Activated T-cell treated with anti-CD3 and anti-CD28 coated beads, Interleukin-2, amount 50 U/mL, for 24 hours (primary cell): ENCODE results near the gene CLIC5.
A peak's percentile ranks its signal among the peaks of the same experiment; 100 is the strongest.

Experiments used
- DNase-seq: peaks from one replicate; pipeline ENCODE4 v3.0.0-alpha.2; 2020
- H3K27ac Mint-ChIP-seq: 2 replicates; pipeline ENCODE4 v1.8.0; 2020; ENCODE audit warnings: mild to moderate bottlenecking, mixed read lengths
- H3K27me3 Mint-ChIP-seq: 2 replicates; pipeline ENCODE4 v1.8.0; 2020; ENCODE audit warnings: mixed read lengths
- H3K36me3 Mint-ChIP-seq: 2 replicates; pipeline ENCODE4 v1.8.0; 2020; ENCODE audit warnings: low read depth, mixed read lengths
- H3K4me1 Mint-ChIP-seq: 2 replicates; pipeline ENCODE4 v1.8.0; 2020; ENCODE audit warnings: low read depth, mixed read lengths
- H3K4me3 Mint-ChIP-seq: 2 replicates; pipeline ENCODE4 v1.8.0; 2020; ENCODE audit warnings: mild to moderate bottlenecking, moderate library complexity, mixed read lengths
- H3K9me3 Mint-ChIP-seq: 2 replicates; pipeline ENCODE4 v1.8.0; 2020; ENCODE audit warnings: mixed read lengths

The CLIC5 gene

GRCh38 chr6:46015119-46015968 lies at the start of gene CLIC5:
Gene CLIC5 (minus strand): TSS chr6:46015860. CDS start chr6:46015542, 318 bp downstream.
- Mint-ChIP-seq H3K36me3 (no peaks in the 10 kb centered on the region), H3K9me3 (no peaks in the 10 kb centered on the region), H3K4me1 (peaks cover 52% of the 10 kb centered on the region), H3K27ac (peak within 1 kb of the TSS; percentile 73), H3K27me3 (peaks cover 23% of the 10 kb centered on the region), H3K4me3 (peak within 1 kb of the TSS; percentile 76)
- peak; percentile 58 for DNase-seq

GRCh38 chr6:46062991-46063390 lies 47.3 kb upstream of the CLIC5 start:
- Mint-ChIP-seq H3K27ac (no peak overlapping the region), H3K27me3 (peaks cover 26% of the 10 kb centered on the region), H3K4me1 (no peaks in the 10 kb centered on the region), H3K9me3 (peaks cover 2% of the 10 kb centered on the region), H3K4me3 (no peak overlapping the region), H3K36me3 (no peaks in the 10 kb centered on the region)
- DNase-seq, result no peak

GRCh38 chr6:46062312-46062711 lies 46.7 kb upstream of the CLIC5 start:
- no peaks in the 10 kb centered on the region for H3K4me1 Mint-ChIP-seq
- no peak overlapping the region for H3K4me3 Mint-ChIP-seq
- no peak overlapping the region for H3K27ac Mint-ChIP-seq

GRCh38 chr6:46061497-46061896 lies 45.8 kb upstream of the CLIC5 start:
- Mint-ChIP-seq H3K27ac (no peak overlapping the region), H3K4me3 (no peak overlapping the region), H3K36me3 (no peaks in the 10 kb centered on the region), H3K27me3 (peaks cover 36% of the 10 kb centered on the region), H3K4me1 (no peaks in the 10 kb centered on the region), H3K9me3 (peaks cover 2% of the 10 kb centered on the region)
- DNase-seq, result no peak

More at GRCh38 chr6:46062312-46062711, 46.7 kb upstream of the CLIC5 start:
- H3K9me3 Mint-ChIP-seq, result peaks cover 2% of the 10 kb centered on the region
- no peaks in the 10 kb centered on the region for H3K36me3 Mint-ChIP-seq
- DNase-seq, result no peak
- H3K27me3 Mint-ChIP-seq, result peaks cover 33% of the 10 kb centered on the region

- H3K36me3 Mint-ChIP-seq, result no peaks in the 10 kb centered on the region
- peaks cover 2% of the 10 kb centered on the region for H3K9me3 Mint-ChIP-seq
- no peak for DNase-seq
- H3K27ac Mint-ChIP-seq, result no peak overlapping the region
- H3K4me3 Mint-ChIP-seq, result no peak overlapping the region
- no peaks in the 10 kb centered on the region for H3K4me1 Mint-ChIP-seq
- H3K27me3 Mint-ChIP-seq, result peaks cover 35% of the 10 kb centered on the region
These were observed 43.9 kb upstream of the CLIC5 start for GRCh38 chr6:46059608-46060007.

GRCh38 chr6:46058951-46059350 lies 43.3 kb upstream of the CLIC5 start:
- Mint-ChIP-seq H3K9me3 (peaks cover 2% of the 10 kb centered on the region), H3K4me1 (peaks cover 3% of the 10 kb centered on the region), H3K27ac (no peak overlapping the region), H3K36me3 (no peaks in the 10 kb centered on the region), H3K27me3 (peaks cover 35% of the 10 kb centered on the region), H3K4me3 (no peak overlapping the region)
- no peak for DNase-seq

GRCh38 chr6:46057792-46058191 lies 42.1 kb upstream of the CLIC5 start:
- peaks cover 26% of the 10 kb centered on the region for H3K27me3 Mint-ChIP-seq
- H3K4me1 Mint-ChIP-seq, result peaks cover 14% of the 10 kb centered on the region
- H3K4me3 Mint-ChIP-seq, result no peak overlapping the region
- no peak for DNase-seq
- no peaks in the 10 kb centered on the region for H3K36me3 Mint-ChIP-seq
- no peaks in the 10 kb centered on the region for H3K9me3 Mint-ChIP-seq
- H3K27ac Mint-ChIP-seq, result no peak overlapping the region

GRCh38 chr6:46056906-46057529 lies 41.4 kb upstream of the CLIC5 start:
- Mint-ChIP-seq H3K4me3 (no peak overlapping the region), H3K4me1 (peaks cover 18% of the 10 kb centered on the region), H3K36me3 (no peaks in the 10 kb centered on the region), H3K9me3 (no peaks in the 10 kb centered on the region), H3K27ac (no peak overlapping the region), H3K27me3 (peaks cover 26% of the 10 kb centered on the region)
- no peak for DNase-seq

- H3K27me3 Mint-ChIP-seq, result peaks cover 23% of the 10 kb centered on the region
- H3K27ac Mint-ChIP-seq, result no peak overlapping the region
- H3K36me3 Mint-ChIP-seq, result no peaks in the 10 kb centered on the region
- H3K9me3 Mint-ChIP-seq, result no peaks in the 10 kb centered on the region
- peaks cover 27% of the 10 kb centered on the region for H3K4me1 Mint-ChIP-seq
- H3K4me3 Mint-ChIP-seq, result no peak overlapping the region
- no peak for DNase-seq
These were observed 38.9 kb upstream of the CLIC5 start for GRCh38 chr6:46054516-46054915.

GRCh38 chr6:46053039-46053933 lies 37.6 kb upstream of the CLIC5 start:
- Mint-ChIP-seq H3K9me3 (no peaks in the 10 kb centered on the region), H3K4me3 (no peak overlapping the region), H3K27ac (peak overlapping the region; percentile 80), H3K36me3 (no peaks in the 10 kb centered on the region), H3K4me1 (peaks cover 27% of the 10 kb centered on the region), H3K27me3 (peaks cover 23% of the 10 kb centered on the region)
- DNase-seq, result no peak

- Mint-ChIP-seq H3K27me3 (peaks cover 18% of the 10 kb centered on the region), H3K4me1 (peaks cover 27% of the 10 kb centered on the region), H3K9me3 (no peaks in the 10 kb centered on the region), H3K36me3 (no peaks in the 10 kb centered on the region), H3K4me3 (no peak overlapping the region), H3K27ac (peak overlapping the region; percentile 80)
- no peak for DNase-seq
These were observed 36.8 kb upstream of the CLIC5 start for GRCh38 chr6:46052479-46052878.

GRCh38 chr6:46051962-46052361 lies 36.3 kb upstream of the CLIC5 start:
- H3K9me3 Mint-ChIP-seq, result no peaks in the 10 kb centered on the region
- DNase-seq, result no peak
- peaks cover 13% of the 10 kb centered on the region for H3K27me3 Mint-ChIP-seq
- no peaks in the 10 kb centered on the region for H3K36me3 Mint-ChIP-seq
- H3K4me3 Mint-ChIP-seq, result no peak overlapping the region
- H3K4me1 Mint-ChIP-seq, result peaks cover 27% of the 10 kb centered on the region
- H3K27ac Mint-ChIP-seq, result no peak overlapping the region

- H3K36me3 Mint-ChIP-seq, result no peaks in the 10 kb centered on the region
- H3K9me3 Mint-ChIP-seq, result no peaks in the 10 kb centered on the region
- no peak for DNase-seq
- H3K27ac Mint-ChIP-seq, result no peak overlapping the region
- H3K27me3 Mint-ChIP-seq, result peaks cover 4% of the 10 kb centered on the region
- peaks cover 32% of the 10 kb centered on the region for H3K4me1 Mint-ChIP-seq
- no peak overlapping the region for H3K4me3 Mint-ChIP-seq
These were observed 35.3 kb upstream of the CLIC5 start for GRCh38 chr6:46050845-46051405.

- Mint-ChIP-seq H3K4me1 (peaks cover 40% of the 10 kb centered on the region), H3K27me3 (no peaks in the 10 kb centered on the region)
These were observed 33.1 kb upstream of the CLIC5 start for GRCh38 chr6:46048646-46049297.

More at GRCh38 chr6:46048646-46049297, 33.1 kb upstream of the CLIC5 start:
- Mint-ChIP-seq H3K9me3 (peaks cover 2% of the 10 kb centered on the region), H3K36me3 (no peaks in the 10 kb centered on the region), H3K4me3 (no peak overlapping the region), H3K27ac (no peak overlapping the region)
- no peak for DNase-seq
